SK-N-SH treated with all-trans-retinoic acid at 6 μM for 48 hours (cell line): ENCODE results near the gene FAM89A.

Source experiments
- ATAC-seq: fragments of 200-7000 bp; cut with Tn5 transposase; 3 replicates; pipeline ENCODE4 v1.9.1; 2020; ENCODE audit warnings: mild to moderate bottlenecking, moderate library complexity
- BACH2 ChIP-seq: fragments of 250-450 bp; sonication (Bioruptor Pico); IDR thresholded peaks from 2 replicates; pipeline ENCODE4 v1.9.0; 2021; ENCODE audit warnings: mild to moderate bottlenecking, borderline replicate concordance
- CSDC2 ChIP-seq: fragments of 250-450 bp; sonication (Bioruptor Pico); IDR thresholded peaks from 2 replicates; pipeline ENCODE4 v1.5.0; 2020; ENCODE audit warnings: mild to moderate bottlenecking, moderate library complexity
- ESRRG ChIP-seq: fragments of 250-450 bp; sonication (Bioruptor Pico); IDR thresholded peaks from 2 replicates; pipeline ENCODE4 v1.6.1; 2021; ENCODE audit warnings: mild to moderate bottlenecking
- GLIS3 ChIP-seq: fragments of 250-450 bp; sonication (Bioruptor Pico); IDR thresholded peaks from 2 replicates; pipeline ENCODE4 v1.5.0; 2020; ENCODE audit warnings: mild to moderate bottlenecking, moderate library complexity
- ISL1 ChIP-seq: fragments of 250-450 bp; sonication (Bioruptor Pico); IDR thresholded peaks from 2 replicates; pipeline ENCODE4 v2.1.2; 2022; ENCODE audit warnings: mild to moderate bottlenecking, moderate library complexity
- PPARA ChIP-seq: fragments of 250-450 bp; sonication (Bioruptor Pico); IDR thresholded peaks from 2 replicates; pipeline ENCODE4 v1.5.0; 2020; ENCODE audit warnings: mild to moderate bottlenecking, borderline replicate concordance
- RARB ChIP-seq: fragments of 250-450 bp; sonication (Bioruptor Pico); IDR thresholded peaks from 2 replicates; pipeline ENCODE4 v1.8.0; 2021; ENCODE audit warnings: mild to moderate bottlenecking, moderate library complexity
- SNAI2 ChIP-seq: fragments of 250-450 bp; sonication (Bioruptor Pico); IDR thresholded peaks from 2 replicates; pipeline ENCODE4 v1.5.0; 2020; ENCODE audit warnings: mild to moderate bottlenecking, moderate library complexity
- TCF4 ChIP-seq: fragments of 250-450 bp; sonication (Bioruptor Pico); IDR thresholded peaks from 2 replicates; pipeline ENCODE4 v1.8.0; 2021; ENCODE audit warnings: mild to moderate bottlenecking, moderate library complexity, borderline replicate concordance
- TOX ChIP-seq: fragments of 250-450 bp; sonication (Bioruptor Pico); IDR thresholded peaks from 2 replicates; pipeline ENCODE4 v1.8.0; 2021; ENCODE audit warnings: mild to moderate bottlenecking, moderate library complexity, borderline replicate concordance
- ZC3H10 ChIP-seq: fragments of 250-450 bp; sonication (Bioruptor Pico); IDR thresholded peaks from 2 replicates; pipeline ENCODE4 v1.5.1; 2021; ENCODE audit warnings: mild to moderate bottlenecking, moderate library complexity
- ZFP3 ChIP-seq: fragments of 250-450 bp; sonication (Bioruptor Pico); IDR thresholded peaks from 2 replicates; pipeline ENCODE4 v1.5.0; 2020; ENCODE audit warnings: mild to moderate bottlenecking, moderate library complexity
- ZFP30 ChIP-seq: fragments of 450-650 bp; formaldehyde crosslinking; IDR thresholded peaks from 2 replicates; pipeline ENCODE4 v1.5.0; 2022; ENCODE audit warnings: mild to moderate bottlenecking, moderate library complexity
- ZNF565 ChIP-seq: fragments of 450-650 bp; formaldehyde crosslinking; conservative IDR thresholded peaks from 2 replicates; pipeline ENCODE4 v1.5.0; 2020; ENCODE audit warnings: low read depth, mild to moderate bottlenecking, moderate library complexity
- ZNF70 ChIP-seq: fragments of 450-650 bp; formaldehyde crosslinking; IDR thresholded peaks from 2 replicates; pipeline ENCODE4 v1.5.0; 2020; ENCODE audit warnings: mild to moderate bottlenecking, moderate library complexity
- TF ChIP-seq, protein P1 (sequence below): fragments of 250-450 bp; sonication (Bioruptor Pico); IDR thresholded peaks from 2 replicates; pipeline ENCODE4 v1.8.0; 2021; ENCODE audit warnings: low read depth, mild to moderate bottlenecking, moderate library complexity, borderline replicate concordance
- TF ChIP-seq, protein P2 (sequence below): fragments of 250-450 bp; sonication (Bioruptor Pico); IDR thresholded peaks from 2 replicates; pipeline ENCODE4 v1.5.1; 2021; ENCODE audit warnings: mild to moderate bottlenecking, moderate library complexity
- TF ChIP-seq, protein P3 (sequence below): fragments of 250-450 bp; sonication (Bioruptor Pico); IDR thresholded peaks from 2 replicates; pipeline ENCODE4 v1.5.0; 2020; ENCODE audit warnings: mild to moderate bottlenecking, moderate library complexity
- TF ChIP-seq, protein P4 (sequence below): fragments of 250-450 bp; sonication (Bioruptor Pico); IDR thresholded peaks from 2 replicates; pipeline ENCODE4 v1.8.0; 2020; ENCODE audit warnings: mild to moderate bottlenecking, moderate library complexity, borderline replicate concordance

The FAM89A gene

DNA sequence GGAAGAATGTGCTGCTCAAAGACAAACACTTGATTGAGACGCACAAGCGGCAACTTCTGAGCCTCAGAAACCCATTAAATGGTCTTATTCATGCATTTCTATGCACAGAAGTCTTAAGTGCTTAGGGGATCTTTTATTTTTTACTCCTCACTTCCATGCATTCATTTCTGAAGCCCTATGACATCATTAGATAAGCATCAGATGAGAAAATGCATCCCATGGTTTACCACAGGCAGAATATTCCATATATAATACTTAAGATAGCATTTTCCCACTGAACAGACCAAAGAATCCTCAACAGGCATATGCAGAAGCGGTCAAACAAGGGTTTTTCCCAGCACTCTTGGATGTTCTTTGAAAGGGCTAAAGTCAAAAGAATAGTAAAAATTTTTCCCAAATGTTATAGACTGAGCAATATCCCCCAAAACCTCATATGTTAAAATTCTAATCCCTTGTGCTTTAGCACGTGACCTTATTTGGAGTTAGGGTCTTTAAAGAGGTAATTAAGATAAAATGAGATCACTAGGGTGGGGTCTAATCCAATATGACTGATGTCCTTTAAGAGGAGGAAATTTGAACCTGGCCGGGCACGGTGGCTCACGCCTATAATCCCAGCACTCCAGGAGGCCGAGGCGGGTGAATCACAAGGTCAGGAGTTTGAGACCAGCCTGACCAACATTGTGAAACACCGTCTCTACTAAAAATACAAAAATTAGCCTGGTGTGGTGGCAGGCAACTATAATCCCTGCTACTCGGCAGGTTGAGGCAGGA, 22.6 kb upstream of the FAM89A start:
- TF ChIP-seq GLIS3 (CRISPR knock-in tag) (no peak), BACH2 (no peak), ZNF565 (no peak)
- no peak for ATAC-seq

DNA sequence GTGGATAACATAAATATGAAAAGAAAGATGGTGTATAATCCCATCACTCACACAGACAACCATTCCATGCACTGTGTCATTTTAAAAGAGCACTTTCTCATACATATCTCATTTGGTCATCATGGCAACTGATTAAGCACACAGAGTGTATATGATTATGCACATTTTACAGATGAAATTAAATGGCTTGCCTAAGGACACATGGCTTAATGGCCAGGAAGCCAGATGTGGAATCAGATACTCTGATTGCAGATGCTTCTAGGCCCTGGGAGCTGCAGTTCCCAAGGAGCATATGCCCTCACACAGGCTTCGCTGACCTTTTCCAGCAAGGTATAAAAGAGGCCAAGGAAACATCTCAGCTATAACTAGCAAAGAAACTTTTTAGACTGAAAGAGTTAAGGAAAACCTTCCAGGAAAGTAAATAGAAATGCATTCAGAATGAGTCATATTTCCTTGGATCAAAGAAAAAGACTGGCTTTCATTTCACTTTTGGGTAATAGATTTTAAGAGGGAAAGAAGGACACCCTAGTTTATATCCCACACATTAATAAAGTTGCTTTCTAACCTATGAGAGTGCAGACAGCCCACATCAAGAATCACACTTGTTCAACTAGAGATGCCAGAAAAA, 19.6 kb upstream of the FAM89A start:
- TF ChIP-seq, protein P1, sequence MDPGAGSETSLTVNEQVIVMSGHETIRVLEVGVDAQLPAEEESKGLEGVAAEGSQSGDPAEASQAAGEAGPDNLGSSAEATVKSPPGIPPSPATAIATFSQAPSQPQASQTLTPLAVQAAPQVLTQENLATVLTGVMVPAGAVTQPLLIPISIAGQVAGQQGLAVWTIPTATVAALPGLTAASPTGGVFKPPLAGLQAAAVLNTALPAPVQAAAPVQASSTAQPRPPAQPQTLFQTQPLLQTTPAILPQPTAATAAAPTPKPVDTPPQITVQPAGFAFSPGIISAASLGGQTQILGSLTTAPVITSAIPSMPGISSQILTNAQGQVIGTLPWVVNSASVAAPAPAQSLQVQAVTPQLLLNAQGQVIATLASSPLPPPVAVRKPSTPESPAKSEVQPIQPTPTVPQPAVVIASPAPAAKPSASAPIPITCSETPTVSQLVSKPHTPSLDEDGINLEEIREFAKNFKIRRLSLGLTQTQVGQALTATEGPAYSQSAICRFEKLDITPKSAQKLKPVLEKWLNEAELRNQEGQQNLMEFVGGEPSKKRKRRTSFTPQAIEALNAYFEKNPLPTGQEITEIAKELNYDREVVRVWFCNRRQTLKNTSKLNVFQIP (CRISPR knock-in tag) = no peak
- TF ChIP-seq SNAI2 (CRISPR knock-in tag) = no peak
- TF ChIP-seq, protein P2, sequence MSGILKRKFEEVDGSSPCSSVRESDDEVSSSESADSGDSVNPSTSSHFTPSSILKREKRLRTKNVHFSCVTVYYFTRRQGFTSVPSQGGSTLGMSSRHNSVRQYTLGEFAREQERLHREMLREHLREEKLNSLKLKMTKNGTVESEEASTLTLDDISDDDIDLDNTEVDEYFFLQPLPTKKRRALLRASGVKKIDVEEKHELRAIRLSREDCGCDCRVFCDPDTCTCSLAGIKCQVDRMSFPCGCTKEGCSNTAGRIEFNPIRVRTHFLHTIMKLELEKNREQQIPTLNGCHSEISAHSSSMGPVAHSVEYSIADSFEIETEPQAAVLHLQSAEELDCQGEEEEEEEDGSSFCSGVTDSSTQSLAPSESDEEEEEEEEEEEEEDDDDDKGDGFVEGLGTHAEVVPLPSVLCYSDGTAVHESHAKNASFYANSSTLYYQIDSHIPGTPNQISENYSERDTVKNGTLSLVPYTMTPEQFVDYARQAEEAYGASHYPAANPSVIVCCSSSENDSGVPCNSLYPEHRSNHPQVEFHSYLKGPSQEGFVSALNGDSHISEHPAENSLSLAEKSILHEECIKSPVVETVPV (CRISPR knock-in tag) = no peak
- TF ChIP-seq ZC3H10 (CRISPR knock-in tag) = no peak
- peak; percentile 15; the same call in 1 of the 2 replicates for TF ChIP-seq ISL1 (CRISPR knock-in tag)
- no peak for TF ChIP-seq ZNF70 (CRISPR knock-in tag)
- no peak for TF ChIP-seq PPARA (CRISPR knock-in tag)
- TF ChIP-seq TOX (CRISPR knock-in tag) = no peak
- TF ChIP-seq RARB = no peak
- TF ChIP-seq, protein P3, sequence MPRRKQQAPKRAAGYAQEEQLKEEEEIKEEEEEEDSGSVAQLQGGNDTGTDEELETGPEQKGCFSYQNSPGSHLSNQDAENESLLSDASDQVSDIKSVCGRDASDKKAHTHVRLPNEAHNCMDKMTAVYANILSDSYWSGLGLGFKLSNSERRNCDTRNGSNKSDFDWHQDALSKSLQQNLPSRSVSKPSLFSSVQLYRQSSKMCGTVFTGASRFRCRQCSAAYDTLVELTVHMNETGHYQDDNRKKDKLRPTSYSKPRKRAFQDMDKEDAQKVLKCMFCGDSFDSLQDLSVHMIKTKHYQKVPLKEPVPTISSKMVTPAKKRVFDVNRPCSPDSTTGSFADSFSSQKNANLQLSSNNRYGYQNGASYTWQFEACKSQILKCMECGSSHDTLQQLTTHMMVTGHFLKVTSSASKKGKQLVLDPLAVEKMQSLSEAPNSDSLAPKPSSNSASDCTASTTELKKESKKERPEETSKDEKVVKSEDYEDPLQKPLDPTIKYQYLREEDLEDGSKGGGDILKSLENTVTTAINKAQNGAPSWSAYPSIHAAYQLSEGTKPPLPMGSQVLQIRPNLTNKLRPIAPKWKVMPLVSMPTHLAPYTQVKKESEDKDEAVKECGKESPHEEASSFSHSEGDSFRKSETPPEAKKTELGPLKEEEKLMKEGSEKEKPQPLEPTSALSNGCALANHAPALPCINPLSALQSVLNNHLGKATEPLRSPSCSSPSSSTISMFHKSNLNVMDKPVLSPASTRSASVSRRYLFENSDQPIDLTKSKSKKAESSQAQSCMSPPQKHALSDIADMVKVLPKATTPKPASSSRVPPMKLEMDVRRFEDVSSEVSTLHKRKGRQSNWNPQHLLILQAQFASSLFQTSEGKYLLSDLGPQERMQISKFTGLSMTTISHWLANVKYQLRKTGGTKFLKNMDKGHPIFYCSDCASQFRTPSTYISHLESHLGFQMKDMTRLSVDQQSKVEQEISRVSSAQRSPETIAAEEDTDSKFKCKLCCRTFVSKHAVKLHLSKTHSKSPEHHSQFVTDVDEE = 0 out of 2 replicates have a peak, but pooled peaks have one; percentile 35
- no peak for TF ChIP-seq ZFP3 (CRISPR knock-in tag)
- peak; percentile 94 for TF ChIP-seq TCF4 (CRISPR knock-in tag)
- TF ChIP-seq ESRRG = no peak
- ATAC-seq = peak; percentile 37; the same call in 2 of the 3 replicates

DNA sequence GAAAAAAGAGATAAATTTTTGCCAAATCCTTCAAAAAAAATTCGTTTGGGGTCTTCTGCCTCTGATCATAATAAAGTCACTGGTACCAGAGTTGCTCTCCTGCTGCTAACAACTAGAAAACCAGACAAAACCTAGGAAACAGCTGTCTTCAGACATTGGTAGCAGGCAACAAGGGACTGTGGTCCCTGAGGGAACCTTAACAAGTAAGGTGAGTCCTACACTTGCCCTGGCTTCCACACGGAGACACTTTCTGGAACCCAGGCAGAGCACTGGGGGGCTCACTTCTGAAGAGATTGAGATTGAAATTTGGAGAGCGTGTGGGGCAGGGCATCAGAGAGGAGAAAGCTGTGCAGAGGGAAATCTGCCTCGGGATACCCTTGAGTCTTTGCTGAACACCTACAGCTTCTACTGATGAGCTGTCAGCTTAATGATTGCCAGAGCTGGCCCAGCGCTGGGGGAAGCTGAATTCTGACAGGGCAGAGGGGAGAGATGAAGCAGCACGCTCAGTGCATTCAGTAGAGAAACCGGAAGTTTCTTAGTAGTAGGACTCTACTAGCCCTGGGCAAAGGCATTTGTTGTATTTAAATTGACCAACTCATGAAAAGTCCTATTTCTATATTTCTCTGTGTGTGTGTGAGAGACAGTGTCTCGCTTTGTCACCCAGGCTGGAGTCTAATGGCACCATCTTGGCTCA, 18.5 kb upstream of the FAM89A start:
- no peak for TF ChIP-seq ZC3H10 (CRISPR knock-in tag)
- TF ChIP-seq, protein P2 (CRISPR knock-in tag) = no peak
- TF ChIP-seq, protein P1 (CRISPR knock-in tag) = no peak
- ATAC-seq = no peak

DNA sequence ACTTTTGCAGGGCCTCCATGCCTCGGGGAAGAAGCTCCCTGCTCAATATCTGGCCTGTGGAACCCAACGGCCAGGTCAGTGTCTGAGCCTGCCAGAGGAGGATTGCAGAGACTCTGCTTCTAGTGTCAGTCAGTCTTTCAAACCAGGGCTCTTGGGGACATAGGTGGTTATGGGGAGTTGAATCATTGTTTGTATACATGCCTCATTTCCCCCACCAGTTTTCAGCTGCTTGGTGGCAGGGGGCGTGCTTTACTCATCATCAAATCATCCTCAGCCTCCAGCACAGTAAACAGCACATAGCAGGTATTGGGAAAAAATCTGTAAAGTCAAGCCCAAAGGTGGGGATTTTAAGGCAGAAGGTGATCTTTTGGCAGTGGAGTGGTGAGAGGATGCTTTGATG, 17.4 kb upstream of the FAM89A start:
- ATAC-seq = no peak
- no peak for TF ChIP-seq GLIS3 (CRISPR knock-in tag)
- TF ChIP-seq ZNF565 = no peak
- no peak for TF ChIP-seq ISL1 (CRISPR knock-in tag)
- no peak for TF ChIP-seq ZC3H10 (CRISPR knock-in tag)
- no peak for TF ChIP-seq ESRRG
- no peak for TF ChIP-seq ZFP30 (CRISPR knock-in tag)
- TF ChIP-seq, protein P3 = no peak
- TF ChIP-seq CSDC2 (CRISPR knock-in tag) = no peak
- TF ChIP-seq TCF4 (CRISPR knock-in tag) = no peak
- TF ChIP-seq, protein P4, sequence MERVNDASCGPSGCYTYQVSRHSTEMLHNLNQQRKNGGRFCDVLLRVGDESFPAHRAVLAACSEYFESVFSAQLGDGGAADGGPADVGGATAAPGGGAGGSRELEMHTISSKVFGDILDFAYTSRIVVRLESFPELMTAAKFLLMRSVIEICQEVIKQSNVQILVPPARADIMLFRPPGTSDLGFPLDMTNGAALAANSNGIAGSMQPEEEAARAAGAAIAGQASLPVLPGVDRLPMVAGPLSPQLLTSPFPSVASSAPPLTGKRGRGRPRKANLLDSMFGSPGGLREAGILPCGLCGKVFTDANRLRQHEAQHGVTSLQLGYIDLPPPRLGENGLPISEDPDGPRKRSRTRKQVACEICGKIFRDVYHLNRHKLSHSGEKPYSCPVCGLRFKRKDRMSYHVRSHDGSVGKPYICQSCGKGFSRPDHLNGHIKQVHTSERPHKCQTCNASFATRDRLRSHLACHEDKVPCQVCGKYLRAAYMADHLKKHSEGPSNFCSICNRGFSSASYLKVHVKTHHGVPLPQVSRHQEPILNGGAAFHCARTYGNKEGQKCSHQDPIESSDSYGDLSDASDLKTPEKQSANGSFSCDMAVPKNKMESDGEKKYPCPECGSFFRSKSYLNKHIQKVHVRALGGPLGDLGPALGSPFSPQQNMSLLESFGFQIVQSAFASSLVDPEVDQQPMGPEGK = no peak
- no peak for TF ChIP-seq PPARA (CRISPR knock-in tag)
